A549 (cell line): Measurements from ENCODE around the gene HRH2. TPM values are rescaled to one million over a fixed set of nuclear protein-coding genes. Genes with fewer than 3 reads are reported as not detected.
A peak's percentile ranks its signal among the peaks of the same experiment; 100 is the strongest.

ENCODE experiments used
- ATAC-seq, 2 experiments: fragments of 200-7000 bp in 1 of 2; fragments of >200 bp in 1 of 2; cut with Nextera tagmentation in 1 of 2; cut with Tn5 transposase in 1 of 2; 3 replicates each; pipeline versions ENCODE4 v1.8.0 to v1.9.1; 2018 to 2020; ENCODE audit warnings: mild to moderate bottlenecking in 1 of 2, moderate library complexity in 1 of 2
- CTCF ChIA-PET: fragments of 300-600 bp; sonication (Branson Sonifier 250); formaldehyde crosslinking; extraction: SDS; loops from one replicate; lab custom pipeline; 2021; ENCODE audit warnings: antibody characterized with exemption, inconsistent platforms; lab: Yijun Ruan, JAX
- POLR2A ChIA-PET: fragments of 350-600 bp; formaldehyde crosslinking; extraction: SDS; loops from one replicate; lab custom pipeline; 2021; ENCODE audit warnings: antibody characterized with exemption, inconsistent platforms; lab: Yijun Ruan, JAX
- DNase-seq, 2 experiments: peaks; one replicate each; pipeline versions ENCODE4 v3.0.0 to v3.0.0-alpha.2; 2011 to 2016; ENCODE audit warnings: low read depth in 1 of 2, low spot score in 1 of 2
- FAIRE-seq: peaks from 2 replicates; lab custom pipeline; 2011; peaks lifted over from hg19 to GRCh38; lab: Jason Lieb, UNC
- H3K27ac ChIP-seq, 2 experiments: fragments of >200 bp; sonication (Bioruptor Twin); formaldehyde crosslinking; 3 replicates each; pipeline ENCODE4 v1.5.1; 2016 to 2017
- H3K4me1 ChIP-seq: fragments of >200 bp; sonication (Bioruptor Twin); formaldehyde crosslinking; 3 replicates; pipeline ENCODE4 v1.6.1; 2016
- H3K4me2 ChIP-seq: fragments of >200 bp; sonication (Bioruptor Twin); formaldehyde crosslinking; 3 replicates; pipeline ENCODE4 v1.6.1; 2016
- H3K4me3 ChIP-seq: fragments of >200 bp; sonication (Bioruptor Twin); formaldehyde crosslinking; 3 replicates; pipeline ENCODE4 v1.5.1; 2016
- H3K9me3 ChIP-seq: fragments of >200 bp; sonication (Bioruptor Twin); formaldehyde crosslinking; 3 replicates; pipeline ENCODE4 v1.6.1; 2016
- BCL3 ChIP-seq: fragments of >200 bp; sonication (Bioruptor Twin); formaldehyde crosslinking; IDR thresholded peaks from 3 replicates; pipeline ENCODE4 v1.6.1; 2016
- CTCF ChIP-seq: fragments of >200 bp; sonication (Bioruptor Twin); formaldehyde crosslinking; IDR thresholded peaks from 3 replicates; pipeline ENCODE4 v1.5.1; 2016
- FOSB ChIP-seq: fragments of 250-450 bp; sonication (Bioruptor Pico); IDR thresholded peaks from 2 replicates; pipeline ENCODE4 v1.5.0; 2020; ENCODE audit warnings: mild to moderate bottlenecking, moderate library complexity
- GATA3 ChIP-seq: IDR thresholded peaks from 2 replicates; pipeline ENCODE4 v1.6.1; 2012; ENCODE audit warnings: borderline replicate concordance
- HMGXB4 ChIP-seq: fragments of 250-450 bp; sonication (Bioruptor Pico); IDR thresholded peaks from 2 replicates; pipeline ENCODE4 v1.5.0; 2021; ENCODE audit warnings: mild to moderate bottlenecking, moderate library complexity, borderline replicate concordance
- JUNB ChIP-seq: fragments of >200 bp; sonication (Bioruptor Twin); formaldehyde crosslinking; IDR thresholded peaks from 2 replicates; pipeline ENCODE4 v1.6.1; 2016
- KDM5A ChIP-seq: fragments of 200-600 bp; sonication (generic); IDR thresholded peaks from 2 replicates; pipeline ENCODE4 v1.6.1; 2016; ENCODE audit warnings: antibody characterized with exemption, mild to moderate bottlenecking
- MAFK ChIP-seq: fragments of 450-650 bp; IDR thresholded peaks from 2 replicates; pipeline ENCODE4 v1.6.1; 2014; ENCODE audit not compliant: partially characterized antibody
- MAZ ChIP-seq: fragments of 150-350 bp; IDR thresholded peaks from 2 replicates; pipeline ENCODE4 v1.6.1; 2014; ENCODE audit warnings: antibody characterized with exemption, low read depth, low read length, borderline replicate concordance
- MYC ChIP-seq: IDR thresholded peaks from 2 replicates; pipeline ENCODE4 v1.6.1; 2012; ENCODE audit warnings: mild to moderate bottlenecking, inconsistent platforms, low read length, improper control_type of control experiment, borderline replicate concordance
- RARB ChIP-seq: fragments of 250-450 bp; sonication (Bioruptor Pico); IDR thresholded peaks from 2 replicates; pipeline ENCODE4 v1.8.0; 2021; ENCODE audit warnings: mild to moderate bottlenecking, moderate library complexity
- RCOR1 ChIP-seq: fragments of 150-350 bp; IDR thresholded peaks from 2 replicates; pipeline ENCODE4 v1.6.1; 2014; ENCODE audit warnings: antibody characterized with exemption, low read length, low read depth
- RNF2 ChIP-seq: fragments of 200-600 bp; sonication (generic); IDR thresholded peaks from 2 replicates; pipeline ENCODE4 v1.6.1; 2016; ENCODE audit warnings: low read depth, mild to moderate bottlenecking, antibody characterized with exemption, moderate library complexity, borderline replicate concordance
- TFCP2L1 ChIP-seq: fragments of 250-450 bp; sonication (Bioruptor Pico); IDR thresholded peaks from 2 replicates; pipeline ENCODE4 v1.5.0; 2021; ENCODE audit warnings: mild to moderate bottlenecking
- WGBS: methylation state at CpG from one replicate; pipeline ENCODE4 v1.1.6; 2017; ENCODE audit errors: missing lambda C conversion rate; 5-methylcytosine and 5-hydroxymethylcytosine counted together
- polyA plus RNA-seq, 4 experiments: library from polyadenylated mRNA; depleted of rRNA in 3 of 4; stranded (reverse); fragments of >200 nt; fragmentation: RNase III in 1 of 4; extraction: RNeasy Plus Mini Kit Qiagen cat#74134 plus additional on column Dnase treatment in 1 of 4; gene quantifications; 2 replicates in 3 of 4; 3 replicates in 1 of 4; pipeline ENCODE4 v1.2.3, GENCODE V29; 2011 to 2017
- TF ChIP-seq, protein P1 (sequence below): fragments of 200-600 bp; sonication (generic); IDR thresholded peaks from 2 replicates; pipeline ENCODE4 v1.6.1; 2016; ENCODE audit warnings: antibody characterized with exemption, mild to moderate bottlenecking, moderate library complexity
- TF ChIP-seq, protein P2 (sequence below): fragments of 150-350 bp; IDR thresholded peaks from 2 replicates; pipeline ENCODE4 v1.6.1; 2014; ENCODE audit warnings: low read depth, mild to moderate bottlenecking, low read length
- TF ChIP-seq, protein P3 (sequence below): IDR thresholded peaks from 2 replicates; pipeline ENCODE4 v1.6.1; 2012

HRH2 gene
- polyA plus RNA-seq, 2 of the 4 experiments (the other 2 are of a cell fraction) = 0.58 to 0.62 TPM

DNA sequence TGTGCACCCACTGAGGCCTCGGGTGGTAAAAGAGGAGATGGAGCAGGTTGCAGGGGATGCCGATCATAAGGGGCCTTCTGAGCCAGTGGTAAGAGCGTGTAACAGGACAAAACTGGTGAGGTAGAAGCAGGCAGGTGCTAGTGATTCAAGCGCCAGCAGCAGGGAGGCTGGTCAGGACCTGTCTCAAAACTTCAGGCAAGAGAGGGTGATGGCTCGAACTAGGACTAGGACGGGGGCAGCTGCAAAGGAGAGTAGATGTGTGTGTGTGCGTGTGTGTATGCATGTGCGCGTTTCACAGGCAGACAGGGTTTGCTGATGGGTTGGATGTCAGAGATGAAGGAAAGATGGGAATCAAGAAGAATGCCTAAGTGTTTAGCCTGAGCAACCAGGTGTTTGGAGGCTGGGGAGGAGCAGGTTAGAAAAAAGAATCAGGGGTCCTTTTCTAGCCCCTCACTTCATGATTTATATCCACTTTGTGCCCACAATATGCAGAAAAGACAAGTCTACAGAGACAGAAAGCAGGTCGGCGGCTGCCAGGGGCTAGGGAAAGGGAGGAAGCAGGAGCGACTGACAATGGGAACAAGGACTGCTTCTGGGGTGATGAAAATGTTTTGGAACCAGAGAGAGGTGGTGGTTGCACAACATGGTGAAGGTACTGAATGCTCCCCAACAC, 15.2 kb downstream of the HRH2 start:
- DNase-seq (no peak), FAIRE-seq (no peak), ATAC-seq (peak in 1 of 2 experiments; percentile 28; a peak in 1 of 6 replicates)
- no peak overlapping the region for H3K4me2 ChIP-seq
- no peaks in the 10 kb centered on the region for H3K4me1 ChIP-seq
- no peak overlapping the region for H3K27ac ChIP-seq
- H3K4me3 ChIP-seq = no peak overlapping the region
- H3K9me3 ChIP-seq = no peaks in the 10 kb centered on the region
- TF ChIP-seq BCL3 = no peak
- TF ChIP-seq GATA3 = no peak
- no peak for TF ChIP-seq HMGXB4 (CRISPR knock-in tag)
- TF ChIP-seq MAFK = no peak
- no peak for TF ChIP-seq RARB (CRISPR knock-in tag)
- TF ChIP-seq FOSB (CRISPR knock-in tag) = no peak
- no peak for TF ChIP-seq CTCF
- TF ChIP-seq KDM5A = no peak
- no peak for TF ChIP-seq MAZ
- WGBS = 62% methylated on average over 12 of the region's 12 CpGs
- ChIA-PET CTCF (interaction anchor here (0.7 to 1.0 kb wide), 2 partner anchors 24 to 870 kb away, joined by 3 read pairs; no protein-coding TSS in a partner anchor), POLR2A (no interaction called here)

GRCh38 chr5:175674731-175675346, 17.0 kb downstream of the HRH2 start:
- no peak overlapping the region for H3K4me3 ChIP-seq
- no peak for TF ChIP-seq RNF2
- no peak for TF ChIP-seq RCOR1
- TF ChIP-seq, protein P1, sequence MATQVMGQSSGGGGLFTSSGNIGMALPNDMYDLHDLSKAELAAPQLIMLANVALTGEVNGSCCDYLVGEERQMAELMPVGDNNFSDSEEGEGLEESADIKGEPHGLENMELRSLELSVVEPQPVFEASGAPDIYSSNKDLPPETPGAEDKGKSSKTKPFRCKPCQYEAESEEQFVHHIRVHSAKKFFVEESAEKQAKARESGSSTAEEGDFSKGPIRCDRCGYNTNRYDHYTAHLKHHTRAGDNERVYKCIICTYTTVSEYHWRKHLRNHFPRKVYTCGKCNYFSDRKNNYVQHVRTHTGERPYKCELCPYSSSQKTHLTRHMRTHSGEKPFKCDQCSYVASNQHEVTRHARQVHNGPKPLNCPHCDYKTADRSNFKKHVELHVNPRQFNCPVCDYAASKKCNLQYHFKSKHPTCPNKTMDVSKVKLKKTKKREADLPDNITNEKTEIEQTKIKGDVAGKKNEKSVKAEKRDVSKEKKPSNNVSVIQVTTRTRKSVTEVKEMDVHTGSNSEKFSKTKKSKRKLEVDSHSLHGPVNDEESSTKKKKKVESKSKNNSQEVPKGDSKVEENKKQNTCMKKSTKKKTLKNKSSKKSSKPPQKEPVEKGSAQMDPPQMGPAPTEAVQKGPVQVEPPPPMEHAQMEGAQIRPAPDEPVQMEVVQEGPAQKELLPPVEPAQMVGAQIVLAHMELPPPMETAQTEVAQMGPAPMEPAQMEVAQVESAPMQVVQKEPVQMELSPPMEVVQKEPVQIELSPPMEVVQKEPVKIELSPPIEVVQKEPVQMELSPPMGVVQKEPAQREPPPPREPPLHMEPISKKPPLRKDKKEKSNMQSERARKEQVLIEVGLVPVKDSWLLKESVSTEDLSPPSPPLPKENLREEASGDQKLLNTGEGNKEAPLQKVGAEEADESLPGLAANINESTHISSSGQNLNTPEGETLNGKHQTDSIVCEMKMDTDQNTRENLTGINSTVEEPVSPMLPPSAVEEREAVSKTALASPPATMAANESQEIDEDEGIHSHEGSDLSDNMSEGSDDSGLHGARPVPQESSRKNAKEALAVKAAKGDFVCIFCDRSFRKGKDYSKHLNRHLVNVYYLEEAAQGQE = no peak
- no peak for TF ChIP-seq MYC
- TF ChIP-seq, protein P2, sequence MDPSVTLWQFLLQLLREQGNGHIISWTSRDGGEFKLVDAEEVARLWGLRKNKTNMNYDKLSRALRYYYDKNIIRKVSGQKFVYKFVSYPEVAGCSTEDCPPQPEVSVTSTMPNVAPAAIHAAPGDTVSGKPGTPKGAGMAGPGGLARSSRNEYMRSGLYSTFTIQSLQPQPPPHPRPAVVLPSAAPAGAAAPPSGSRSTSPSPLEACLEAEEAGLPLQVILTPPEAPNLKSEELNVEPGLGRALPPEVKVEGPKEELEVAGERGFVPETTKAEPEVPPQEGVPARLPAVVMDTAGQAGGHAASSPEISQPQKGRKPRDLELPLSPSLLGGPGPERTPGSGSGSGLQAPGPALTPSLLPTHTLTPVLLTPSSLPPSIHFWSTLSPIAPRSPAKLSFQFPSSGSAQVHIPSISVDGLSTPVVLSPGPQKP = no peak
- no peak for TF ChIP-seq JUNB
- TF ChIP-seq, protein P3, sequence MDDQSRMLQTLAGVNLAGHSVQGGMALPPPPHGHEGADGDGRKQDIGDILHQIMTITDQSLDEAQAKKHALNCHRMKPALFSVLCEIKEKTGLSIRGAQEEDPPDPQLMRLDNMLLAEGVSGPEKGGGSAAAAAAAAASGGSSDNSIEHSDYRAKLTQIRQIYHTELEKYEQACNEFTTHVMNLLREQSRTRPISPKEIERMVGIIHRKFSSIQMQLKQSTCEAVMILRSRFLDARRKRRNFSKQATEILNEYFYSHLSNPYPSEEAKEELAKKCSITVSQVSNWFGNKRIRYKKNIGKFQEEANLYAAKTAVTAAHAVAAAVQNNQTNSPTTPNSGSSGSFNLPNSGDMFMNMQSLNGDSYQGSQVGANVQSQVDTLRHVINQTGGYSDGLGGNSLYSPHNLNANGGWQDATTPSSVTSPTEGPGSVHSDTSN = no peak
- no peak for TF ChIP-seq TFCP2L1 (CRISPR knock-in tag)
- no peak for TF ChIP-seq MAFK
- no peaks in the 10 kb centered on the region for H3K9me3 ChIP-seq
- whole genome bisulfite sequencing = 63% methylated on average over 5 of the region's 5 CpGs
- ChIA-PET CTCF (interaction anchor here (0.8 kb wide), 1 partner anchor 13 kb away, joined by 3 read pairs; no protein-coding TSS in a partner anchor), POLR2A (no interaction called here)
- H3K4me2 ChIP-seq = no peak overlapping the region
- ATAC-seq (no peak), FAIRE-seq (no peak), DNase-seq (no peak)
- H3K27ac ChIP-seq = no peak overlapping the region
- no peaks in the 10 kb centered on the region for H3K4me1 ChIP-seq
